Common myeloid progenitor, CD34-positive (primary cell): ENCODE results near the gene SNX2.
"Not testable (repeated sequence)": the region's sequence is repeated elsewhere in the genome, so short reads cannot be mapped to it uniquely, and the experiment has no call there.

ENCODE experiments used
- CTCF ChIA-PET: fragments of 350-600 bp; sonication (Branson Sonifier 250); formaldehyde crosslinking; loops from one replicate; lab custom pipeline; 2021; ENCODE audit warnings: antibody characterized with exemption; lab: Charles Lee
- POLR2A ChIA-PET: fragments of 350-600 bp; sonication (Branson Sonifier 250); formaldehyde crosslinking; loops from one replicate; lab custom pipeline; 2021; ENCODE audit warnings: antibody characterized with exemption; lab: Charles Lee
- DNase-seq, 3 donors: peaks; one replicate each; pipeline versions ENCODE4 v3.0.0 to v3.0.0-alpha.2; 2013
- H3K27ac ChIP-seq, 2 experiments: 1 replicate in 1 of 2; 2 replicates in 1 of 2; pipeline ENCODE4 v1.7.0; 2013; ENCODE audit warnings: inconsistent platforms in 2 of 2, low read length in 2 of 2, mild to moderate bottlenecking in 2 of 2, low read depth in 1 of 2, moderate library complexity in 1 of 2; ENCODE audit not compliant: severe bottlenecking in 2 of 2, insufficient read depth in 1 of 2, poor library complexity in 1 of 2
- H3K27me3 ChIP-seq, 5 experiments: replicated peaks in 2 of 5; 1 replicate in 3 of 5; 2 replicates in 2 of 5; pipeline versions ENCODE4 v1.6.1 to v1.7.0; 2013; ENCODE audit warnings: low read length in 4 of 5, mild to moderate bottlenecking in 2 of 5, moderate library complexity in 2 of 5, inconsistent platforms in 1 of 5; ENCODE audit not compliant: insufficient read depth in 5 of 5, control insufficient read depth in 4 of 5
- H3K36me3 ChIP-seq, 4 experiments: 1 replicate in 2 of 4; 2 replicates in 2 of 4; pipeline versions ENCODE4 v1.6.1 to v1.7.0; 2013; ENCODE audit warnings: low read length in 3 of 4, control low read depth in 1 of 4, mild to moderate bottlenecking in 1 of 4; ENCODE audit not compliant: control insufficient read depth in 4 of 4, insufficient read depth in 4 of 4
- H3K4me1 ChIP-seq, 4 experiments: 1 replicate in 3 of 4; 2 replicates in 1 of 4; pipeline versions ENCODE4 v1.6.1 to v1.7.1; 2013; ENCODE audit warnings: low read length in 3 of 4, mild to moderate bottlenecking in 3 of 4, control low read depth in 1 of 4, inconsistent platforms in 1 of 4, moderate library complexity in 1 of 4; ENCODE audit not compliant: control insufficient read depth in 4 of 4, insufficient read depth in 4 of 4; ENCODE audit errors: control extremely low read depth in 1 of 4
- H3K4me3 ChIP-seq, 7 experiments: 1 replicate in 4 of 7; 2 replicates in 3 of 7; pipeline versions ENCODE4 v1.5.1 to v1.7.0; 2013; ENCODE audit warnings: mild to moderate bottlenecking in 7 of 7, low read length in 6 of 7, moderate library complexity in 6 of 7, inconsistent platforms in 2 of 7, low read depth in 2 of 7, control low read depth in 1 of 7; ENCODE audit not compliant: insufficient read depth in 4 of 7, control insufficient read depth in 1 of 7; ENCODE audit errors: extremely low read depth in 1 of 7
- H3K9me3 ChIP-seq, 5 experiments: 1 replicate in 4 of 5; 2 replicates in 1 of 5; pipeline versions ENCODE4 v1.6.1 to v1.7.1; 2013; ENCODE audit warnings: low read length in 4 of 5, mild to moderate bottlenecking in 2 of 5, inconsistent platforms in 1 of 5, low read depth in 1 of 5, moderate library complexity in 1 of 5; ENCODE audit not compliant: control insufficient read depth in 4 of 5, insufficient read depth in 2 of 5; ENCODE audit errors: control extremely low read depth in 1 of 5
- WGBS: methylation state at CpG from one replicate; pipeline ENCODE4 v1.1.5; 2013; ENCODE audit not compliant: insufficient coverage; 5-methylcytosine and 5-hydroxymethylcytosine counted together

SNX2 gene

DNA sequence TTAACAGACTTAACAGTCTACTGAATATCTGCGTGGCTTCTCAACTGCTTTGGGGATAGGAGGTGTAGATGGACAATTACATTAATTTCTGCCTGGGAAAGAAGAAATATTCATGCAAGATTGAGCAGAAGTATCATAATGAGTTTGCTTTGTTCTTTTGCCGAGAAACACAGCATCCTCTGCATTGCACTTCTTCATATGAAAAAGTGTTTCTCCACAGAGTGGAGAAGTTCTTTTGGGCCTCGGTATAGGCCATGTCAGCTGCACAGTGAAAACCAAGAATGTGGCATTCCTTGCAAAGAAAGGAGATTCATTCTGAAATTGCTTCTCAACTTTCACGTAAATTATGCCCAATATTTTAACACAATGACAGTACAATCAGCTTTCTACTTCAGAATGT lies 17.6 kb upstream of the SNX2 start:
- CTCF ChIA-PET, result no interaction called here

DNA sequence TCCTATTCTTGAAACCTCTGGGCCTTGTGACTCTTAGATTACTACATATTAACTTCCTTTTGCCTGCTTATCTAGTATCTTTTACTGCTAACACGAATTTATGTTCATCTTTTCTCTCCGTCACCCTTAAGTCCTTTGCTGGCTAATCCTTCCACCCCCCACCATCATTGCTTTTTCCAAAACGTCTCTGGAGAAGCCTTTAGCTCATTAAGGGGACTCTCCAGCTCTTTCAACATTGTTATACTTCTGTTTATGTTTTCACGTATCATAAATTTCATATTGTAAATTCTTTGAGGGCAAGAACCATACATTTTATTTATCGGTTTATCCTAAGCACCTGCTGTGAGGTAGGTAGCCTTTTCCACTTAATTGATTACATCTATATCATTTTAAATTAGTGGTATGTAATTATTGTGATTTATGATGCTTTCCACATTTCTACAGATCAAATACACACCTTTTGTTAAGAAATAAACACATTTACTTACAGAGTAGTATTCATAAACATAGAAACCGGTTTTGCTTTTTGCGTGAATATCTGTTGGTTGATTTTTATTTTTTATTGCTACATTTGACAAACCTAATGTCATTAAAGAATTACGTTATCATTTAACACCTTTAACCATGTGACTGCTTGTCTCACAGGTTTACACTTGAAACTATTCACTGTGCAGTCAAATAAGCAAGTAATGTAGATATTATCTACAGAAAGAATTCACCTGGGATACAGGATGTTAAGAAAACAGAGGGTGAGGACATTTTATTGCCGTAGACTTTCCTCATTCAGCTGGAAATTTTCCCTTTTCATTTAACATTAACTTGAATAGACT lies 15.4 kb upstream of the SNX2 start:
- H3K27me3 ChIP-seq, result no peaks in the 10 kb centered on the region
- no peak overlapping the region for H3K4me3 ChIP-seq

More for the DNA sequence above, 17.6 kb upstream of the SNX2 start:
- H3K4me3 ChIP-seq, result no peak overlapping the region
- H3K9me3 ChIP-seq, result no peaks in the 10 kb centered on the region
- no peak overlapping the region for H3K27ac ChIP-seq
- WGBS, result 100% methylated on average over 1 of the region's 4 CpGs
- H3K27me3 ChIP-seq, result no peaks in the 10 kb centered on the region
- POLR2A ChIA-PET, result no interaction called here
- no peak for DNase-seq
- no peaks in the 10 kb centered on the region for H3K36me3 ChIP-seq
- H3K4me1 ChIP-seq, result peaks cover 0 to 19% (median under 1%) of the 10 kb centered on the region in 4 experiments

DNA sequence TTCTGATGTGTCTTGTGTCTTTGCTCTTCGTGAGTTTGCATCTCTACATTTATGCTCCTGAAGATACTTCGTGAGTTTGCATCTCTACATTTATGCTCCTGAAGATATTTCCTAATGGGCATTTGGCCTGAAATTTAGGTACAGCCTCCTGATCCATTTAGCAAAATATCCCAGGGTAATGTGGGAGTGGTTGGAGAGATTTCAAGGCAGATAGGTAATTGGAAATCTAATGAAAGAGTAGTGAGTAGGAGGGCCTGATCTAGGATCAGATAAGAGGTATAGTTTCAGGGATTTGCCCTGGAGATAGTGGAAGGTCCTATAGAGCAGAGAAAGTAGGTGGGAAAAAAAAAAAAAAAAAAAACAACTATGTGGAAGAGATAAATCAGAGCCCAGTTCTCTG lies 14.6 kb upstream of the SNX2 start:
- DNase-seq, result no peak
- ChIA-PET CTCF (interaction anchor here (1.2 kb wide), 1 partner anchor 15 kb away, joined by 3 read pairs; the partner anchor contains the start of gene SNX2), POLR2A (no interaction called here)
- H3K4me1 ChIP-seq, result peaks cover 0 to 19% (median under 1%) of the 10 kb centered on the region in 4 experiments
- no peak overlapping the region for H3K27ac ChIP-seq
- H3K9me3 ChIP-seq, result no peaks in the 10 kb centered on the region
- no peaks in the 10 kb centered on the region for H3K36me3 ChIP-seq
- H3K4me3 ChIP-seq, result no peak overlapping the region
- H3K27me3 ChIP-seq, result no peaks in the 10 kb centered on the region
- WGBS, result 100% methylated on average over 1 of the region's 2 CpGs

More for the DNA sequence above, 15.4 kb upstream of the SNX2 start:
- no peaks in the 10 kb centered on the region for H3K9me3 ChIP-seq
- no peak for DNase-seq
- H3K27ac ChIP-seq, result no peak overlapping the region
- peaks cover 0 to 19% (median under 1%) of the 10 kb centered on the region in 4 experiments for H3K4me1 ChIP-seq
- whole genome bisulfite sequencing, result 64% methylated on average over 2 of the region's 9 CpGs
- ChIA-PET POLR2A (no interaction called here), CTCF (no interaction called here)
- H3K36me3 ChIP-seq, result no peaks in the 10 kb centered on the region

DNA sequence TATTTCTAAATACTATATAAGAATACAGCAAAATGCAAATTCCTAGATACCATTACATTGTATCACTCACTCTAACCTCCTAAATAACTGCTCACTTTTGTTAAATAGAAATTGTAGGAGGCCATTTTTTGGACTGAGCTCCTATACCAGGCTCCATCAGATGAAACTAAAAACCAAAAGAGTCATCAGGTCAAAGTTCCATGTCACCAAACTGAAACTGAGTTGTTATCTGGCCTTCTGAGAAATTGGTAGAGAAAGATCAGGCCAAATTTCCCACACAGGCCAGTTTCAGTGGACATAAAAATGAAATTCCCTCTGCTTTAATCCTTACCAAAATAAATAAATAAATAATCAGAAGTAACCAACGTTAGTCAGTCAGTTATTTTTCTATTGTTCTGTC lies 13.8 kb upstream of the SNX2 start:
- DNase-seq, result no peak
- CTCF ChIA-PET, result interaction anchor here (1.2 kb wide), 1 partner anchor 14 kb away, joined by 3 read pairs; the partner anchor contains the start of gene SNX2
- H3K36me3 ChIP-seq, result no peaks in the 10 kb centered on the region
- H3K27me3 ChIP-seq, result no peaks in the 10 kb centered on the region
- no peaks in the 10 kb centered on the region for H3K9me3 ChIP-seq
- H3K4me3 ChIP-seq, result no peak overlapping the region
- no peak overlapping the region for H3K27ac ChIP-seq
- H3K4me1 ChIP-seq, result peaks cover 0 to 10% (median under 1%) of the 10 kb centered on the region in 4 experiments
- POLR2A ChIA-PET, result no interaction called here
- 88% methylated on average over 1 of the region's 1 CpG for WGBS

DNA sequence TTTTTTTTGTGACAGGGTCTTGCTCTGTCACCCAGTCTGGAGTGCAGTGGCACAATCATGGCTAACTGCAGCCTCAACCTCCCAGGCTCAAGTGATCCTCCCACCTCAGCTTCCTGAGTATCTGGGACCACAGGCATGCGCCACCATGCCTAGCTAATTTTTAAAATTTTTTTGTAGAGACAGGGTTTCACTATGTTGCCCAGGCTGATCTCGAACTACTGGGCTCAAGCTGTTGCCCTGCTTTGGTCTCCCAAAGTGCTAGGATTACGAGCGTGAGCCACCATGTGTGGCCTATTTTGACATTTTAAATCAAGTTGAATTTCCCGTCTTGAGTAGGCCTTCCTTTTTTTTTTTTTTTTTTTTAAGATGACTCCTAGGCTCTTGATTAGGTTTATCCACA lies 13.0 kb upstream of the SNX2 start:
- H3K9me3 ChIP-seq, POLR2A ChIA-PET, DNase-seq, H3K27me3 ChIP-seq, H3K4me1 ChIP-seq, H3K4me3 ChIP-seq, H3K27ac ChIP-seq, H3K36me3 ChIP-seq, CTCF ChIA-PET: not testable (repeated sequence)
- WGBS, result 100% methylated on average over 3 of the region's 5 CpGs

DNA sequence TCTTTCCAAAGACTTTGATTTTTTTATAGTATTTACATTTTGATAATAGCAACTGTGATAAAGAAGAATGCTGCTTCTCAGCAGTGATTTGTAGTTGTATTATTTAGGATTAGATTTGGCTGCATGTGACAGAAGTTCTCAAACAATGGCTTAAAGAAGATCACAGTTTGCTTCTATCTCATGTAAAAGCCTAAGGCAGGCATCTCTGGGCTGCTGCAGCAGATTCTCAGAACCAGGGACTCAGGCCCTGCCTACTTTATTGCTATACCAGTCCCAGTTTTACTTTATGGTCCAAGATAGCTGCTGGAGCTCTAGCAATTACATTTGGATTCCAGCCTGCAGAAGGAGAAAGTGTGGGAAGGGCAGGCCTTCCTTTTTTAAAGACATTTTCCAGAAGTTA lies 8.8 kb upstream of the SNX2 start:
- DNase-seq, result no peak
- no peaks in the 10 kb centered on the region for H3K27me3 ChIP-seq
- ChIA-PET POLR2A (interaction anchor here (0.6 kb wide), 1 partner anchor 244 kb away, joined by 3 read pairs; no protein-coding TSS in a partner anchor), CTCF (no interaction called here)
- H3K4me1 ChIP-seq, result no peaks in the 10 kb centered on the region
- no peaks in the 10 kb centered on the region for H3K36me3 ChIP-seq
- no peak overlapping the region for H3K4me3 ChIP-seq
- H3K9me3 ChIP-seq, result no peaks in the 10 kb centered on the region
- H3K27ac ChIP-seq, result no peak overlapping the region

DNA sequence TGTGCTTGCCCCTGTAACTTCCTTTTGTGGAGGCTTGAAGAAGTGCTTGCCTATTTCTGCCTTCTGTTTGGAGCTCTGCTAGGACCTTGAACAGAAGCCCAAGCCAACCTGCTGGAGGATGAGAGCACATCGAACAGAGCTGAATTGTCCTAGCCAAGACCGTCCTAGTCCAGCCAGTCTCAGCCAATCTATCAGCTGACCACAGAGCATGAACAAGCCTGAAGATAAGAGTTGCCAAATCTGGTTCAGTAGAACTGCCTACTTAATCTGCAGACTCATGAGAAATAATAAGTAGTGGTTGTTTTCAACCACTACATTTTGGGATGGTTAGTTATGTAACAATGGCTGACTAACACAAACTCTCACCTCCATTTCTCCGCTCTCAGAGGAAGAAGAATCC lies 4.4 kb upstream of the SNX2 start:
- DNase-seq, result no peak

More for the DNA sequence above, 4.4 kb upstream of the SNX2 start:
- Histone ChIP-seq H3K4me3 (no peak overlapping the region), H3K9me3 (no peaks in the 10 kb centered on the region), H3K4me1 (peaks cover 0 to 5% (median 3%) of the 10 kb centered on the region in 4 experiments), H3K27ac (no peak overlapping the region), H3K36me3 (no peaks in the 10 kb centered on the region), H3K27me3 (no peaks in the 10 kb centered on the region)
- ChIA-PET POLR2A (no interaction called here), CTCF (no interaction called here)
- WGBS, result 100% methylated on average over 3 of the region's 3 CpGs
